Stimulated activated naive CD4-positive, alpha-beta T cell treated with Interleukin-2 at 50 U/mL for 16 hours (primary cell): Measurements from ENCODE around the gene TXLNG.

Experiments
- DNase-seq: peaks from one replicate; lab custom pipeline; 2025; lab: John Stamatoyannopoulos, UW

The TXLNG gene

GRCh38 chrX:16874458-16875095 is 88.3 kb downstream of the TXLNG start:
- DNase-seq, result no peak

DNA sequence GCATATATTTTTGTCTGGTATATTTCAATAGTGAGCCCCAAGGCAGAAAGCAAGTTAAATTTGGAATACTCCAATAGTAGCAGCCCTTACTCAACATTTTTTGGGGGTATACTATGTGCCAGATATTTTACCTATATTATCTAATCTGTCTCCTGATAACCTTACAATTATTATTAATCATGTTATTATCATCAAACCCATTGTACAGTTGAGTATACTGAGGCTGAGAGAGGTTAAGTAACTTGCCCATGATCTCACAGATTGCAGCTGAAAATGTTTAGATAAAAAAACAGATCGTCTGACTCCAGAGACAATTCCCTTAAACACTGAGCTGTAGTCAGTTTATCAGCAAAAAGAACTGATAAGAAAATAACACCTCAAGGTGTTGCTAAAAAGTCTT is 90.4 kb downstream of the TXLNG start:
- DNase-seq, result no peak

DNA sequence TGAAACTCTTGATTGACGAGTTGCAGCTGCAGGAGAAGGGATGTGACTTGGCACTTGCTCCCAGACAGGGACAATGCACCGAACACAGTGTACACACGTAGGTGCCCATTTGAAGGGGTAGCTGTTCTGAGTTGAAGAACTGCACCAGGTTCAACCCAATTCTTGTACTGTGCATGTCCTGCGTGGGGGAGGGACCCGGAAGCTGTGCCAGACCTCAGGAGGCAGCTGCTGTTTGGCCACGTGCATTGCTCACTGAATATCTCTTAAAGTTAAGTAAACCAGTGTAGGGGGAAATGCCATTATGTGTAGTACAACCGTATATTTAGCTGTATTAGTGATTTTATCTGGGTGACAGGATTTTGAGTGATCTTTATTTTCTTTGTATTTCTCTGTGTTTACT is 95.9 kb downstream of the TXLNG start:
- no peak for DNase-seq

DNA sequence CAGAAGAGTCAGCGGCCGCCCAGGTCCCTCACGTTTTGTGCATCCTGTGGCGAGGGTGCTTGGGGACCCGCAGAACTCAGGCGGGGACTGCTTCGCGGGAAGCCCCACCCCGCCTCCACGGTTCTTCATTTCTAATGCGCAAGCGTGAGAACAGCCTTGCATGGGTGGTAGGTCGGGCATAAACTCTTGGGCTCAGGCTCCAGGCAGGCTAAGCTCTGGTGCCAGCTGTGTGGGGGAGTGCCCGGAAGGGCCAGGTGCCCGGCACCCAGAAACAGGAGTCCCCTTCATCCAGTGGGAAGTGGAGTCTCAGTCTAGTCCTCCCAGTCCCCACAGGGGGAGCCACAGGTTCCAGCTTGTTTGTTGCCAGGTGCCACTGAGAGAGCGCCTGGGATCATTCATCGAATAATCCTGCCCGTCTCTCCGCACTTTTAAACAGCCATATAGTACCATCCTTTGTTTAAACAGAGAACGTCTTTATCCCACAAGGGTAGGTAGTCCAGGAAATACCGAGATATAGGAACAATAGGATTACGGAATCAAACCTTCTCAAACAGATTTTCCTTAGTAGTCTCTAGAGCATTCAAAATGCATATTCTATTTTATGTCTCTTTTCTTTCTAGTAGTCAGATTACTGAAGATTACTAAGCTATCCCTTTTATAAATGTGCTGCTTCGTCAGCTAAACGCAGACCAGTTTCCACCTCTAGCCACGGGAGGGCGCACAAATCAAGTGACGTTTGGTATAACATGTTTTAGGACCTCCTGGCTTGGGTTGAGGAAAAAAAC is 96.6 kb downstream of the TXLNG start:
- peak; percentile 53 for DNase-seq

GRCh38 chrX:16883487-16883804 is 97.2 kb downstream of the TXLNG start:
- no peak for DNase-seq

DNA sequence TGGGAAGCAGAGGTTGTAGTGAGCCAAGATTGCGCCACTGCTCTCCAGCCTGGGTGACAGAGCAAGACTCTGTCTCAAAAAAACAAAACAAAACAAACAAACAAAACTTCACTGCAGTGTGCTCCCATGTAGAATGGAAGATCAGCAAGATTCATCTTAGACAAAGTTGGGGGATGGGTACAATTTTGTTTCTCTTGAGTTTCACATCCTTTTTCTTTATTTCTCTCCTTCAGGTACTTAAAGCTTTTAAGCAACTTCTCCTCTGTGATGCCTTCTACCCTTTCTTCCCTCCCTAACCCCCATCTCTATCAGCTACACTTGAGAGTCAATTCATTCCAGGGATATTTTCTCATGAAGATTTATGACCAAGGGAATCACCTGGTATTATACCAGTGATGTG is 99.4 kb downstream of the TXLNG start:
- DNase-seq, result no peak

DNA sequence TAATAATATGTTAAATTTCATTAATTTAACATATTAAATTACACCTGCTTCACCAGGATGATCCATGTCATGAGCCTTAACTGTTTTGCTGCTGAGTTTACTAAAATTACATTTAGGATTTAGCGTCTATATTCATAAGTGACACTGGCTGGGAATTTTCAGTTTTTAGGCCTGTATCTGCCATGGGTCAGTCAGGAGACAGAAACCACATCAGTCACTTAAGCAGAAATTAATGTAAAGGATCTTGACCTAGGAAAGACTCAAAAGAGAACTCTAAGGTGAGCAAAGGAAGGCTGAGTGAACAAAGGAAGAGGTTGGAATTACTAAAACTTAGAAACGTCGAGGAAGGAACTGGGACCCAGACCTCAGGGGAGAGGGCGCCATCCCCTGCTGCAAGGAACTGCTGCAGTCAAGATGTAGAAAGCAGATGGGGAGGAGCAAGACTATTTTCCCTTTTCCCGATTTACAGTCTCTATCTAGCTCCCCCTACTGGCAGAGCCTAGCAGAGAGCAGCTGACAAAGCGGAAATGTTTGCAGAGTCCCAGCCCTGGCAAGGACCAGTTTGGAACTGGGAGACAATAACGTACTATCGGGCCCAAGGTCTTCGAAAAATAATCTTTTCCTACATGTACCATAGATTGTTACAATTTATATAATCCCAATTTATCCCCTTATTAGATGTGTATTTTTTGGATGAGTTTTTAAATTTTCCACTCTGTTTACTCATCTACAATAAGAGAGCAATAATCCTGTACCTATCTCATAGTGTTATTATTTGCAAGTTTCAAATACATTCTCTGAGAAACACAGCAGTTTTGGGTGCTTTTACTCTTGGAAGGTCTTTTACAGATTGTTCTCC is 106.5 kb downstream of the TXLNG start:
- DNase-seq, result peak; percentile 13
